Middle frontal gyrus (tissue), 1 donor: ENCODE measurements around the gene MYOZ2.
A peak's percentile ranks its signal among the peaks of the same experiment; 100 is the strongest.

ENCODE experiments used
- DNase-seq: peaks from one replicate; pipeline ENCODE4 v3.0.0-alpha.2; 2015; ENCODE audit warnings: low spot score; ENCODE audit errors: extremely low spot score

Gene MYOZ2

GRCh38 chr4:119190354-119190753 lies 54.7 kb downstream of the MYOZ2 start:
- no peak for DNase-seq

- no peak for DNase-seq
These were observed 55.9 kb downstream of the MYOZ2 start for GRCh38 chr4:119191505-119191904.

- DNase-seq = no peak
These were observed 62.2 kb downstream of the MYOZ2 start for GRCh38 chr4:119197772-119198212.

GRCh38 chr4:119204916-119205315 lies 69.3 kb downstream of the MYOZ2 start:
- no peak for DNase-seq

- no peak for DNase-seq
These were observed 70.1 kb downstream of the MYOZ2 start for GRCh38 chr4:119205690-119206089.

GRCh38 chr4:119206178-119206577 lies 70.5 kb downstream of the MYOZ2 start:
- DNase-seq = no peak

- no peak for DNase-seq
These were observed 71.4 kb downstream of the MYOZ2 start for GRCh38 chr4:119207051-119207450.

- no peak for DNase-seq
These were observed 73.4 kb downstream of the MYOZ2 start for GRCh38 chr4:119209077-119209476.

GRCh38 chr4:119209586-119209985 lies 74.0 kb downstream of the MYOZ2 start:
- no peak for DNase-seq

GRCh38 chr4:119210775-119211174 lies 75.1 kb downstream of the MYOZ2 start:
- no peak for DNase-seq

- DNase-seq = no peak
These were observed 76.2 kb downstream of the MYOZ2 start for GRCh38 chr4:119211867-119212233.

- peak; percentile 86 for DNase-seq
These were observed 76.8 kb downstream of the MYOZ2 start, which contains the start of gene USP53 for GRCh38 chr4:119212234-119212963. TSS of gene USP53 (plus strand) at chr4:119212713. CDS start at chr4:119239760, 27,047 bp downstream.

- DNase-seq = no peak
These were observed 77.5 kb downstream of the MYOZ2 start for GRCh38 chr4:119212964-119213606.

GRCh38 chr4:119218093-119218492 lies 82.5 kb downstream of the MYOZ2 start:
- DNase-seq = no peak

GRCh38 chr4:119221412-119221811 lies 85.8 kb downstream of the MYOZ2 start:
- DNase-seq = no peak

GRCh38 chr4:119227690-119228089 lies 92.1 kb downstream of the MYOZ2 start:
- no peak for DNase-seq

- DNase-seq = no peak
These were observed 92.8 kb downstream of the MYOZ2 start for GRCh38 chr4:119228406-119228805.

GRCh38 chr4:119229908-119230687 lies 94.5 kb downstream of the MYOZ2 start:
- DNase-seq = no peak

- no peak for DNase-seq
These were observed 95.9 kb downstream of the MYOZ2 start for GRCh38 chr4:119231491-119231890.

GRCh38 chr4:119232286-119232685 lies 96.7 kb downstream of the MYOZ2 start:
- DNase-seq = no peak

- DNase-seq = no peak
These were observed 97.6 kb downstream of the MYOZ2 start for GRCh38 chr4:119233191-119233590.

- DNase-seq = no peak
These were observed 98.1 kb downstream of the MYOZ2 start for GRCh38 chr4:119233750-119234149.
